ENCODE data around the gene ZNF175.

ZNF175 gene

DNA sequence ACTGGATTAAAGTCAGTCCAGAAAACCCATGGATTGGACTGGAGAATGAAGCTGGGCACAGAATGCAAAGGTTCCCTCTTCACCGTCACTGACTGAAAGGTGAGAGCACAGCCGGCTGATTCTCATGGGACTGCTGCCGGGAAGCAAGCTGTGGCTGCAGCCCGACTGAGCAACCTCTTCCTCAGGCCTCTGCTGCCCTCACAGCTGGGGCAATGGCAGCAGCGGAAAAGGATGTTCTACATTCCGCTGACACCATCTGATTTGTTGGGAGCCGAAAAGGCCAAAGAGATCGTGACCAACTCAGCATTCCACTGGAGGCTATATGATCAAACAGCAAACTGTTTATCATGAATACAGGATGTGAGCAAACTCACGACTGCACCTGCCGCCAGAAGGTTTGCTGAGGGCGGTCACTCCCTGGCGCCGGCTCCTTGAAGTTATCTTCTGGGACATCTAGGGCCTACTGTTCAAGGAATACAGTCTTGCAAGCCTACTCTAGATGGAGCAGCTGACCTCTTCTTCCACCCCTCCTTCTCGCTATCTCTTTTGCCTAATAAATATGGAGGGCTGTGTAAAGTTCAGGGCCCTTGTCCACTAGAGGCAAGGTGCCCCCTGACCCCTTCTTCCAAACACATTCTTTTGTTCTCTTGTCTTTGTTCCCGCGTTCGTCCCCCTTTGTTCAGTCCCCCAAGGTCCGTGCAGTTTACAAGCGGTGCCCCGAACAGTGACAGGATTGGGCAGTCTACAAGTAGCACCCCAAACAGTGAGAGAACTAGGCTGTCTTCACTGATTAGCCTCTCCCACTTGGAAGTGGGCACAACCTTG lies 20.0 kb upstream of the ZNF175 start:
- DNase-seq: no peak

DNA sequence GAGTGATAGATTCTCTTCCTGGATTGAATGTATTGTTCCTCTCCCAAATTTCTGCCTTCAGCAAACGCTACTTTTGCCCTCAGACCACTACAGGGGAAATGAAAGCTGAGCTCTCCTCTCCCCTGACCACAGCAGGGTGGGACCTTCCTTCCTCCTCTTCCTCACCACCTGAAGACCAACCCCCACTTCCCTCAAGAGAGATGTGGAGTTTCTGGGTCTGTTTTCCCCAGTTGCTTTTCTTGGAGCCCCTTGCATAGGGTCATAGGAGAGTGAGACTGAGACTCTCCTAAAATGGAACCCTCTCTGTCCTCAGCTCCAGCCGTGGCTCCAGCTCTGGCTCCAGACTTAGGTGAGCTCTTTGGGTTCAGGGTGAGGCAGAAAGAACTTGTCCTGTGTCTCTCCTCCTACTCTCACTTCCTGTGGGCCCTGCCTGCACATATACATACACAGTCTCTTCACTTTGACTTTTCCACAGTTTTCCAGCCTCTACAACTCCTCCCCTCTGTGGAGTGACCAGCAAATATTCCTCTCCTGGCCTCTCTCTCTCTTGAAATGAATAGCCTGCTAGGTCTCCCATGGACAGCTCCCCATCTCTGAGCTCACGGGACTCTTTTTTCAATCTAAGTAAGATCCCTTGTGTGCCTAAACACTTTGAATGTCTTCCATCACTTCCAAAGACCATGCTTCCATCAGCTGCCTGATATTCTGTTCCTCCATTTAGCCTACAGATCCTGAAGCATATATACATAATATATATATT lies 19.2 kb upstream of the ZNF175 start:
- no peak for DNase-seq

DNA sequence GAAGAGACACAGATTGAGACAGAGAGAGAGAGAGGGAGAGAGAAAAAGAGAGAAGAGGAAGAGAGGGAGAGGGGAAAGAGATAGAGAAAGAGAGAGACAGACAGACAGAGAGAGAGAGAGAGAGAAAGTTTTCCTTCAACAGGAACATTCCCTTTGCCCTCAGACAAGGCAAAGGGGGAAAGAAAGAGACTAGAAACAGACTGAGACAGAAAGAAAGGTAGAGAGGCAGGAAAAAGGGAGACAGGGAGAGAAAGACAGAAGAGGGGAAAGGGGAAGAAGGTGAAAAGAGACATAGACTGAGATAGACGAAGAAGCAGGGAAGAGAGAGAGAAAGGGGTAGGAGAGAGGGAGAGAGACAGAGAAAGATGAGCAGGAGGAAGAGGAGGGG lies 18.5 kb upstream of the ZNF175 start:
- no peak for DNase-seq

DNA sequence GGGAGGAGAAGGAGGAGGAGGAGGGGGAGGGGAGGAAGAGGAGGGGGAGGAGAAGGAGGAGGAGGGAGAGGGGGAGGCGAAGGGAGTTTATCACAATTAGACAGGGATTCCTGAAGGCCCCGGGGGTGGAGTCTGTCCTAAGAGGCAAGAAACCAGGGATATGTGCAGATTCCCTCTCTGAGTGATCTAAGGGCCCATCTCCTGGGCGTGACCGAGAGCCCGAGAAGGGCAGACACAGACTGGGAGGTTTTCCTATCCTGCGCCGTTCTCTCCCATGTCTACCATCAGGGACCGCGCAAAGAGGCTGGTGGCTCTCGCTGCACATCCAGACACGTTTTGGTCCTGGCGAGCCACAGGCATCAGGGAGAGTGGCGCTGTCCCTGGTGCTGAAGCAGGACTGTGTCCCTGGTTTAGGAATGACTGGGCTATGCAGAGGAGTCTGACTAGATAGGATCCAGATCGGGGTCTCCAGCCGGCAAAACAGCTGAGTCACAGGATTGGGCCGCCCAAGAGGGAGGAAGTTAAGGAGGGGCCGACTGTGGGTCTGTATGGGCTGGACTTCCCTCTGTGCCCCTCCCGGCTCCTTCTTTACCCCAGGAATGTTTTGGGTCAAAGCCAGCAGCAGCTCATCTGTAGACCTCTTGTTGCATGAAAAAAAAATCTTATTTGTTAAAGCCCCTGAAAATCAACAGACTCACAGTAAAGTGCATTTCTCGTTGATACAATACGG lies 17.9 kb upstream of the ZNF175 start:
- DNase-seq: peak; percentile 56

DNA sequence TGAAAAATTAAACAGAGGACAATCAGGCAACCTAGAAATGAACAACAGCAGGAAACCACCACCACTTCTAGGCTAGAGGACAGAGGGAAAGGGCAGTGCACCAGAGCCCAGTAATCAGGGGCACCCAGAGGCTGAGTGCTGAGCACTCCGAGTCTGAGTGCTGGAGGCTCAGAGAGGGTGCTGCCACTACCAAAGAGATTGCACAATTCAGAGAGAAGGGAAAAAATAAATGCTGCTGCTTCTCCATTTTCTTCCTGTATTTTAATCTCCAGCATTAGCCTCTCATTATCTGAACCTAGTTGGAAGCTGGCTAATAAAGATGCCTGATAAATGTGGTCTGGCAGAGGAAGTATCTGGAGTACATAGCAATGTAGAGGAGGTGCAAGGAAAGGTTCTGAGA lies 11.8 kb upstream of the ZNF175 start:
- no peak for DNase-seq

DNA sequence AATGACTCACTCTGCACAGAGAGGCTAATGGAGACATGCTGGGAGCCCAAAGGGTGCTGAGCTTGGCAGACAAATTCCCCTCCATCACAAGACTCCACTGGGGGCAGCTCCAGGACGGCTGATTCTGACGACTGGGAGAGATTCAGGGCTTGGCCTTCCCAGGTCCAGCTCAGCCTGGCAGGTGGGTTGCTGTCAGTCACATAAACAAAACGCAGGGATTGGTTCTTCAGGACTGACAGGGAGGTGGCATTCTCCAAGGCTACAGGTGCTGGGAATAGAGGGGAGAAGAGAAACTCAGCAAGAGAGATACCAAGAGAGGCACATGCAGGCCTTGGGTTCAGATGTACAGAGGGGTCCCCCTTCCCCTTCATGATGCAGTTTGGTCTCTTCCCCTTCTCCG lies 10.7 kb upstream of the ZNF175 start:
- DNase-seq: no peak

DNA sequence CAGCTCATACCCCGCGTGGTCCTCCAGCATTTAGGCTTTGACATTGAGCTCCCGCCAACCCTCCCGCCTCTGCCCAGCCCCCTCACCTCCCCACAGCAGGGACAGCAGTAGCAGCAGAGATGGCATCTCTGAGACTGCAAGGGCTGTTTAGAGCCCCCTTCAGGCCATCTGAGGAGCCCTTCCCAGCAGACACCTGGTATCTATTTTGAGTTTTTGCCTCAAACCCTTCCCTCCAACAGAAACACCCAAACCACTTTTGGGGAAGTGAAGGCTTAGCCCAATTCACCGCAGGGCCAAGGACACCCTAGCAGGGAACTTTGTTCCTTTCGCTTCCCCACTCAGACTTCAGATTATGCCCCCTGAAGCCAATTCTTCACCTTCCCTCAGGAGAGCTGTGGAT lies 6.3 kb upstream of the ZNF175 start:
- DNase-seq: peak; percentile 32 to 50

DNA sequence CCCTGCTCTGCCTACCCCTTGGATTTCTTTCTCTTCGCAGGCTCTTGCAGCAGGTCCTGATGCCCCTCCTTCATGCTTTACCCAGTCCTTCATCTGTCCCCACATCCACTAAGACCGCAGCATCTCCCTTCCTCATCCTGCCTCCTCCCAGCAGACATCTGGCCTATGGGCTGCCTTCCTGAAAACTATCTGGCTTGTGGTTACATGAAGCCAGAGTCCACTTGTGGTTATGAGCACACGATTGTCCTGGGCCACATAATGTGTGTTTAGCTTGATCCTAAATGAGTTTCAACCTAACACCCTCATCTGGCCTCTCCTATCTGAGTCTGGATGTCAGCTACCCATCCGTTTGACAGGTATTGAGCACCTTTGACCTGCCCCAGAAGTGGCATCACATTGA lies 5.5 kb upstream of the ZNF175 start:
- no peak for DNase-seq

DNA sequence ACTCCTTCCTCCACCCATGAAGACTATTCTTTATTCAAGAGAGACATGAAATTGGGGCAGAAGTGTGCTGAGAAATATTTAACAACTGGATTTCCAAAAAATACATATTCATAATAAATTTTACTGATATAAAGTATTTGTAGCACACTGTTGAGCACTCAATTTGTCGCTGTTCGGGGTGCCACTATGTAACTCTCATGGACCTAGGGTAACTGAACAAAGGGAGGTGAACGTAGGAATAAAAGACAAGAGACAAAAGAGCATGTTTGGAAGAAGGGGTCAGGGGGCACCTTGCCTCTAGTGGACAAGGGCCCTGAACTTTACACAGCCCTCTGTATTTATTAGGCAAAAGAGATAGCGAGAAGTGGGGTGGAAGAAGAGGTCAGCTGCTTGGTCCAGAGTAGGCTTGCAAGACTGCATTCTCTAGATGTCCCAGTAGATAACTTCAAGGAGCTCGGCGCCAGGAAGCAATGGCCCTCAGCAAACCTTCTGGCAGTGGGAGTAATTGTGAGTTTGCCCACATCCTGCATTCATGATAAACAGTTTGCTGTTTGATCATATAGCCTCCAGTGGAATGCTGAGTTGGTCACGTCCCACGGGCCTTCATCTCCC lies 4.5 kb upstream of the ZNF175 start:
- no peak for DNase-seq

DNA sequence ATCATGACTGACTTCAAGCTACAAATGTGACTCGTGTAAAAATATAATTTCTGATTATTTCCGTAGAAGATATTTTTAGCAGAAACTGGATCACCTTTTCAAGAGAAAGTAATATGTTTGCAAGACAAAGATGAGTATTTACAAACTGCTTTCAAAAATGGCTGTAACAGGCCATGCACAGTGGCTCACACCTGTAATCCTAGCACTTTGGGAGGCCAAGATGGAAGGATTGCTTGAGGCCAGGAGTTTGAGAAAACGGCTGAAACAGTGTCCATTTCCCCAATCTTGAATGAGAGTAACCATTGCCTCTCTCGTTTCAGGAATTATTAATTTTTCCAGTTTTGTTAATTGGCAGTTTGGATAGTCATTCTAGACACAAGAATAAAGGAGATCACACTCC lies 3.5 kb upstream of the ZNF175 start:
- DNase-seq: no peak

DNA sequence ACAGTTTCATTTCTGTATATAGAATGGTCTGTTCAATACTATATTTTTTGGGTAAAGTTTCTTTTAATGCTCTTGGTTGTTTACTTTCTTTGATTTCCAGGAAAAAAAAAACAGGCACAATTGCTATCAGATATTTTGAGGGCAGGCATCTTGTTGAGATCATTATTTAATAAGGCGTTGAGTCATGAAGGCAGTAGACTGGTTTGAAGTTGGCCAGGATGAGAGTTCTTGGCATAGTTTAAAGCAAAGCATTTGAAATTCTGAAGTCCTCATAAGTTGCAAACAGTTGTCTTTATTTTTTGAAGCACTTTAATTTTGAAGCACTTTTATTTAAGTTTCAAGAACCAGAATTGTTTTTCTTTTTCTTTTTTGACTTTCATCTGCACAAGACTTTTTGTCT lies 2.6 kb upstream of the ZNF175 start:
- DNase-seq: no peak

DNA sequence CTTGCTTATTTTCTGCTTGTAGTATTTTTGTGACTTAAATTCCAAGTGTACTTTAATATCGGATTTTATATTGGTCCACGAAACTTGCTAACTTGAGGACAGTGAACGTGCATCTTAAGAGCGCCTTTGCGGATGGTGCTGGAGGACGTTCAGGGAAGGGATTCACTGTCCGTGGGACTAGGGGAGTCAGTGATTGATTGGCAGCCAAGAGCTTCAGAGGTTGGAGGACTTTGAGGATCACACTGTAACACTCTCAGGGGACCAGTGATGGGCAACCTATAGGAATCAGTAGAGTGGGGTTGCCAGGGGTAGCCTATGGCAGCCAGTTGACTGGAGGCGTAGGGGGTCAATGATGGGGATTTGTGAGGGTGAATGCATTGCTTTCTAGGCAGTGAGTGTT lies 516 bp downstream of the ZNF175 start:
- no peak for DNase-seq

DNA sequence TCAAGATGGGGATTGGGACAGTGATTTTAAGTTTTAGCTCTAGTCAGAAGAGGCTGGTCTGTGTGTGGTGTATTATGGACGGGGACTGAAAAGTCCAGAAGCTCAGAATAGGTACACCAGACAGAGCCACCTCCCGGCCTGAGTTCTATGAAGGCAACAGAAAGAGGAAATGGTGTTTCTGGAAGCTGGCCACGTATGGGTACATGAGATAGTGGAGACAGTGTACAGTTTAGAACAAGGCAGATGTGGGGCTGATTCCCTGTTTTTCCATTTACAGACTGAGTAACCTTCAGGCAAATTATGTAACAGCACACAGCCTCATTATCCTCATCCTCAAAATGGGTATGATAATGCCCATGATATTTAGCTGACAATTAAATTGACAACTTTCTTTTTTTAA lies 1.3 kb downstream of the ZNF175 start:
- DNase-seq: peak; percentile 32 to 37

DNA sequence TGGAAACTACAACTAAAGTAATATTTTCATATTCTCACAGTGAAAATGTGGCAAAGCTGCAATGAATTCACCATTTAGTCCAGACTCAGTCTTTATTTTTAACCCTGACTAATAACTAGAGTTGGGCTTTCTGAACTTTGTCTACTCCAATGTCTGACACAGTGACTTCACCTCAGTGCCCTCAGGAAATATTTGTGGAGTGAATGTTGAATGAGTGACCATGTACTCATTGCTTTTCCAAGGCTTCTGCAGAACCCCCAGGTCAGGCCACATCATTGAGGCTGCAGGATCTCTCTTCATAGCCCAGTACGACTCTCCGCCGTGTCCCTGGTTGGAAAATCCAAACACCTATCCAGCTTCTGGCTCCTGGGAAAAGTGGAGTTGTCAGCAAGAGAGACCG lies 1.8 kb downstream of the ZNF175 start:
- DNase-seq: no peak

DNA sequence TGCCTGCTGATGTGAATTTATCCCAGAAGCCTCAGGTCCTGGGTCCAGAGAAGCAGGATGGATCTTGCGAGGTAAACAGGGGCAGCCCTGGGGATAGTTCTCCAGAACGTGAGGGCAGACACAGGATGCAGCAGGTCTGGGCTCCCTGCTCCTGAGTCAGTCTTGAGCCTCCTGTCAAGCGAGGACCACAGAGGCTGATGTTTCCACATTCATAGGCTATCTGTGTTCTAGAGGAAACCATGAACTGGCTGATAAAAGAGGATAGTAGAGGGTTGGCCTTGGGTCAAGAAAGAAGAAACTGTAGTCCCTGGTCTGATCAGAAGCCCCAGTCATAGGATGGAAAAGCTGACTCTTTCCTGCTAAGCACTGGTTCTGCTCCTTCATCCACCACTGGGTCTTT lies 2.2 kb downstream of the ZNF175 start:
- no peak for DNase-seq

DNA sequence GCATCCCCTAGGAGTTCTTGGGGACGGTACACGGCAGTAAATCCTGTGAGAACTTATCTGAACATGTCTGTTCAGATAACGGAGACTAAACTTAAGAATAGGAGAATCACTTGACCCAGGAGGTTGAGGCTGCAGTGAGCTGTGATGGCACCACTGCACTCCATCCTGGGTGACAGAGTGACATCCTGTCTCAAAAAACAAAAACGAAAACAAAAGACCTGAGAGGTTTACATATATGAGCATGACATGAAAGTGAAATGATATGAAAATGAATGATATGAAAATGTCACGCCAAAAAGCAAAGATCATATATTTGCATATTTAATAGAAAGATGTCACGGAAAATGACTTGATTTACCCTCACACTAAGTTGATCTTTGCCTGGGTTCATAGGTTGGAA lies 5.8 kb downstream of the ZNF175 start:
- no peak for DNase-seq

DNA sequence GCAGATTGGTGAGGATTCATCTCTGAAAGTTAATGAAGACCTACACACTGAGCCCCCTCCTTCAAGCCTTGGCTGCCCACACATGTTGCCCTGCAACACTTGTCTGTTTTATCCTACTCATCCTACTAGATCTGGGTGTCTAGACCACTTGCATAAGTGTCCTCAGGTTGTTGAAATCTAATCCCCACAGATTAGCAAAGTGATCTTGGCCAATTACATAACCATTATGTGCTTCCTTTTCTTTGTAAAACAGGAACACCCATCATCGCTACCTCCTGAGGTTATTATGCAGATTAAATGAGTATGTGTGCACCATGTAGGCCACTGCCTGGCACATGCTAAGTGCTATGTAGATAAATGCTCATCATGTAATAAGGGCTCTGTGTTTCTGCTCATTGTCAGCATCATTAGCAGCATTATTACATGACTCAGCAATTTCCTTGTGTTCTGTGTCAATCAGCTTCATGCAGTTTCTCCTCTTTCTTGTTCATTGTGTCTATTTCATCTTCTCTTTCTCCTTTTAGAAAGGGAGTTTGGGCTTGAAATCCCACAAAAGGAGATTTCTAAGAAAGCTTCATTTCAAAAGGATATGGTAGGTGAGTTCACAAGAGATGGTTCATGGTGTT lies 15.1 kb downstream of the ZNF175 start:
- DNase-seq: peak; percentile 16 to 27

DNA sequence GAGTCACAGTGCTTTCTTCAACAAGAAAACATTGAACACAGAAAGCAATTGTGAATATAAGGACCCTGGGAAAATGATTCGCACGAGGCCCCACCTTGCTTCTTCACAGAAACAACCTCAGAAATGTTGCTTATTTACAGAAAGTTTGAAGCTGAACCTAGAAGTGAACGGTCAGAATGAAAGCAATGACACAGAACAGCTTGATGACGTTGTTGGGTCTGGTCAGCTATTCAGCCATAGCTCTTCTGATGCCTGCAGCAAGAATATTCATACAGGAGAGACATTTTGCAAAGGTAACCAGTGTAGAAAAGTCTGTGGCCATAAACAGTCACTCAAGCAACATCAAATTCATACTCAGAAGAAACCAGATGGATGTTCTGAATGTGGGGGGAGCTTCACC lies 15.7 kb downstream of the ZNF175 start:
- DNase-seq: no peak

DNA sequence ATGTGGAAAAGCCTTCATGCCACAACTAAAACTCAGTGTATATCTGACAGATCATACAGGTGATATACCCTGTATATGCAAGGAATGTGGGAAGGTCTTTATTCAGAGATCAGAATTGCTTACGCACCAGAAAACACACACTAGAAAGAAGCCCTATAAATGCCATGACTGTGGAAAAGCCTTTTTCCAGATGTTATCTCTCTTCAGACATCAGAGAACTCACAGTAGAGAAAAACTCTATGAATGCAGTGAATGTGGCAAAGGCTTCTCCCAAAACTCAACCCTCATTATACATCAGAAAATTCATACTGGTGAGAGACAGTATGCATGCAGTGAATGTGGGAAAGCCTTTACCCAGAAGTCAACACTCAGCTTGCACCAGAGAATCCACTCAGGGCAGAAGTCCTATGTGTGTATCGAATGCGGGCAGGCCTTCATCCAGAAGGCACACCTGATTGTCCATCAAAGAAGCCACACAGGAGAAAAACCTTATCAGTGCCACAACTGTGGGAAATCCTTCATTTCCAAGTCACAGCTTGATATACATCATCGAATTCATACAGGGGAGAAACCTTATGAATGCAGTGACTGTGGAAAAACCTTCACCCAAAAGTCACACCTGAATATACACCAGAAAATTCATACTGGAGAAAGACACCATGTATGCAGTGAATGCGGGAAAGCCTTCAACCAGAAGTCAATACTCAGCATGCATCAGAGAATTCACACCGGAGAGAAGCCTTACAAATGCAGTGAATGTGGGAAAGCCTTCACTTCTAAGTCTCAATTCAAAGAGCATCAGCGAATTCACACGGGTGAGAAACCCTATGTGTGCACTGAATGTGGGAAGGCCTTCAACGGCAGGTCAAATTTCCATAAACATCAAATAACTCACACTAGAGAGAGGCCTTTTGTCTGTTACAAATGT lies 16.4 kb downstream of the ZNF175 start:
- DNase-seq: no peak

DNA sequence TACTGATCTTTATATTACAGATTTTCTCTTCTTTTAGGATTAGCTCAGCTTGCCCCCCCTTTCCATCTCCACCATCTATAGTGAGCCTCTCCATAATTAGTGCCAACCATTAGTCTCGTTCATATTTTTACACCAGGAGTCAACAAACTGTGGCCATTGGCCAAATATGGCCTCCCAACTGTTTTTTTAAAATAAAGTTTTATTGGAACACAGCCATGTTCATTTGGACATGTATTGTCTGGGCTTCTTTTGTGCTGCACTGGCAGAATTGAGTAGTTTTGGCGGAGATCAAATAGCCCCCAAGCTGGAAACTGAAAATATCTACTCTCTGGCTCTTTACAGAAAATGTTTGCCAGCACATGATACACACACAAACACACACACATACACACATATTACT lies 18.4 kb downstream of the ZNF175 start:
- DNase-seq: no peak

DNA sequence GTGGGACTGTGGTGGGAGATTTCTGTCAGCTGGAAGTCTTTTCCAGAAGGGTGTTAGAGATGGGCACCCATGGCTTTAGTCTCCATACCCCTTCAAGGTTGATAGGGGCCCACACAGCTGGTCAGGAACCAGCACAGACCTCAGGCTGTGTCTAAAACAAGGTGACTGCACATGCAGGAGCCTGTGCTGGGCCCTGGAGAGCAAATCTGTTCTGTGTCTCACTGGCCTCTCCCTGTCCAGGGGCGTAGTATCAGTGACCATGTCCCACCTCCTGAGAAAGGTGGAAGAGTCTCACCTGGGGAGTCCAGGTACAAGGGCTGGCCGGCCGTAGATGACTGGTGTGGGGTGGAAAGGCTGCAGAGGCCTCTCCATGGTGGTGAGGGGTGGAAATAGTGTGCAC lies 19.4 kb downstream of the ZNF175 start:
- no peak for DNase-seq

DNA sequence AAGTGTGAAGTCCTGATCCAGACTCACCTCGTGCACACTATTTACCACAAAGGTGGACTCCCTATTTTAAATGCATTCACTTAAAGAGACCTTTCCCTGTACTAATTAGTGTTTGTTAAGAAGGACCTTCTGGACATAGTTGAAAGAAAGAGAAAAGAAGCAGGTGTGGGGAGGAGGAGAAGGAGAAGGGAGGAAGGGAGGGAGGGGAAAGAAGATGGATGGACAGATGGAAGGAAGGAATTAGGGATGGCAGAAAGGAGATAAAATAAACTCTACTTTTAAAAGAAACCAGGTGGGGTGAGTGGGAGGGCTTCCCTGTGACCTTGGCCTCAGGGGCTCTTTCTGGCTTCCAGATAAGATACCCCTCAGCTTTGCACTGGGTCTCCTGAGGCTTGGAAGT lies 21.4 kb downstream of the ZNF175 start:
- no peak for DNase-seq

Measured in Kasumi-1 (cell line).